GM19023 (cell line): Measurements from ENCODE around the gene HEPHL1.
"Not testable (repeated sequence)": the region's sequence is repeated elsewhere in the genome, so short reads cannot be mapped to it uniquely, and the experiment has no call there.

Source experiments
- ATAC-seq: cut with Tn5 transposase; IDR thresholded peaks from one replicate; pipeline ENCODE4 v1.9.1; 2021; ENCODE audit warnings: mild to moderate bottlenecking, moderate library complexity; ENCODE audit not compliant: unreplicated experiment

The HEPHL1 gene, protein sequence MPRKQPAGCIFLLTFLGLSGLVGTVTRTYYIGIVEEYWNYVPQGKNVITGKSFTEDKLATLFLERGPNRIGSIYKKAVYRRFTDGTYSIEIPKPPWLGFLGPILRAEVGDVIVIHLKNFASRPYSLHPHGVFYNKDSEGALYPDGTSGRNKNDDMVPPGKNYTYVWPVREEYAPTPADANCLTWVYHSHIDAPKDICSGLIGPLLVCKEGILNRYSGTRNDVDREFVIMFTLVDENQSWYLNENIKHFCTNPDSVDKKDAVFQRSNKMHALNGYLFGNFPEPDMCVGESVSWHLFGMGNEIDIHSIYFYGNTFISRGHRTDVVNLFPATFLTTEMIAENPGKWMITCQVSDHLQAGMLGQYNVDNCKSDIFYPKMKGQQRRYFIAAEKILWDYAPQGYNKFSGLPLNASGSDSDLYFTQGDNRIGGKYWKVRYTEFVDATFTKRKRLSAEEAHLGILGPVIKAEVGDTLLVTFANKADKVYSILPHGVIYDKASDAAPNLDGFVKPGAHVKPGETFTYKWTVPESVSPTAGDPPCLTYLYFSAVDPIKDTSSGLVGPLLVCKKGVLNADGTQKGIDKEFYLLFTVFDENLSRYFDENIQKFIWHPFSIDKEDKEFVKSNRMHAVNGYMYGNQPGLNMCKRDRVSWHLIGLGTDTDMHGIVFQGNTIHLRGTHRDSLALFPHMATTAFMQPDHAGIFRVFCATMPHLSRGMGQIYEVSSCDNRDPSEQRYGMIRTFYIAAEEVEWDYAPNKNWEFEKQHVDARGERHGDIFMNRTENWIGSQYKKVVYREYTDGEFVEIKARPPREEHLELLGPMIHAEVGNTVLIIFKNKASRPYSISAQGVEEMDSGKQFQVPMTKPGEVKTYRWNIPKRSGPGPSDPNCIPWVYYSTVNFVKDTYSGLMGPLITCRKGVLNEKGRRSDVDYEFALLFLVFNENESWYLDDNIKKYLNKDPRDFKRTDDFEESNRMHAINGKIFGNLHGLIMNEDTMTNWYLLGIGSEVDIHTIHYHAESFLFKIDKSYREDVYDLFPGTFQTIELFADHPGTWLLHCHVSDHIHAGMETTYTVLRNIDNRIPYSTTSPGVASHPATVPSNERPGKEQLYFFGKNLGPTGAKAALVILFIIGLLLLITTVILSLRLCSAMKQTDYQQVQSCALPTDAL

DNA sequence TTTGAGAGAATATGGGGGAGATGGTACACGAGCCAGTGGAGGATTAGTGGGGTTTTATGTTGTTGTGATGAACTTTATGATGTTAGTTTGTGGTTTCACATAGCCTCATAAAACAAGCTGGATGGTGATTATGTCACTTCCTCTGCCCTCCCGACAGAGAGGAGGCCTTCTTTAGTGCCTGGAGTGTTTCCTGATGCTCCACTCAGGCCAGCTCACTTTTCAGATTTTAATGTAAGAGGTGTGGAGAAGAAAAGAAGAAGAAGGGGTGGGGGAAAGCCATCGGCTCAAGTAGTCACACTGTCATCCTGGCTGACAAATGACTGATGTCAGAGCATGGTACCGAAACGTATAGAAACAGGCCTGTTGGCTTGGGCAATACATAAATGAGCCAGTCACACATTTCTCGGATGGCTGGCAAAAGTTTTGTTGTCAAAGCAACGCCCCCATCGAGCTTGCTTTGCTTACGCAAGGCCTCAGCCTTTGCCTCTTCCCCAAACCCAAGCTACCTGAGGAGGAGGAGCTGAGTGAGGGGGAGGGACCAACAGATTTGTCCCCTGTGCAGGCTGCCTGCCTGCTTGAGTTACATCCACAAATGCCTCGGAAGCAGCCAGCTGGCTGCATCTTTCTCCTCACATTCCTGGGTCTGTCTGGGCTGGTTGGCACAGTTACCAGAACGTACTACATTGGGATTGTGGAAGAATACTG, at the start of gene HEPHL1:
HEPHL1 (plus strand) TSS at position 578 of the 705 bp plus-strand sequence; CDS start at position 593, 15 bp downstream.
- ATAC-seq, result no peak

DNA sequence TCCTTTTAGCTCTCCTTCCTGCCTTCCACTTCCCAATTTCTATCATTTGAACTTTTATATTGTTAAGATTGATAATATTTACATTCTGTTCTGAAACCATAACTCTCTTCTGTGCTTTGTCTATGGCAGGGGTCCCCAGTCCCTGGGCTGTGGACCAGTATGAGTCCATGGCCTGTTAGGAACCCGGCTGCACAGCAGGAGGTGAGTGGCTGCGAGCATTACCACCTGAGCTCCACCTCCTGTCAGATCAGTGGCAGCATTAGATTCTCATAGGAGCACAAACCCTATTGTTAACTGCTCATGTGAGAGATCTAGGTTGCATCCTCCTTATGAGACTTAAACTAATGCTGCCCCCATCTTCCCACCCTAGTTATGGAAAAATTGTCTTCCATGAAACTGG, 48.4 kb upstream of the HEPHL1 start:
- no peak for ATAC-seq

DNA sequence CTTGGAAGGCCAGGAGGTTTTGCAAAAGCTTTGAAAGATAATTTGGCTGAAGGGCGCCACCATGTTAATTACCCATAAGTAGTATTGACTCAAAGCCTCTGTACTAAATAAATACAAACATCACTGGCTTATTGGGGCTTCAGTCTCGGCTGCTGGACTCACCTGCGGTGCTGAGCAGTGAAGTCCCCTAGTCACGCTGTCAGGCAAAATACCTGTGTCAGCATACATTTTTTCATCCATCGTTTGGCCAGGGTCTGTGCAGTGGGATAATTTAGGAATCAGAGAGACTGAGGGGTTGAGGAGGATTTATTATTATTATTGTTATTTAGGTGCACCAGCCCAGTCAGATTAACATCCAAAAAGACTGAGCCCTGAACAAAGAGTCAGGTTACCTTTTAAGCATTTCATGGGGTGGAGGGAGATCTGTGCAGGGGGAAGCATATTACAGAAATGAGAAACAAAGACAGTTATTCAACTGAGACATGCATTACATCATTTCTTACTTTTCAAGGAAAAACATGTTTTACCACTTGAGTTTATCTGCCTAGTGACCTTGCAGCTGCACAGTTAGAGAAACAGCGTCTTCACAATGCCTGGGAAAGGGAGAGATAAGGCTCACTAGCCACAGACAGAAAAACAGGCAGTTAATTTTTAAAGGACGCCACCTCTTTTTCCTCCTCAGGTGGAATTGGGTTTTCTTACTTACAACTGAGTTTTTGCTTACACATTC, 47.7 kb upstream of the HEPHL1 start:
- not testable (repeated sequence) for ATAC-seq

DNA sequence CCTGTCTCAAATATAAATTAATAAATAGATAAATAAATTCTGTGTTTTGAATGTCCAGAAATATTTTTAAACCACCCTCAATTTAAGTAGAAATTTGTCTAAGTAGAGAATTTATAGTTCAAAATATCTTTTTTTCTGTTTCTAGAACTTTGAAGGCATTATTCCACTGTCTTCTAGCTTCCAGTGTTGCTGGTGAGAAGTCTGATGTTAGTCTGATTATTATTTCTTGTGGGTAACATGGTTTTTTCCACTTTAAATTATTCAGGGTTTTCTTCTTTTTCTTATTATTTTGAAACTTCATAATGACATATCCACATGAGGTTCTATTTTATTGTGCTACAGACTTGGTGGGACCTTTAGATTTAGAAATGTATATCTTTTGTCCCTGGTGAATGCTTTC, 46.4 kb upstream of the HEPHL1 start:
- ATAC-seq, result no peak

DNA sequence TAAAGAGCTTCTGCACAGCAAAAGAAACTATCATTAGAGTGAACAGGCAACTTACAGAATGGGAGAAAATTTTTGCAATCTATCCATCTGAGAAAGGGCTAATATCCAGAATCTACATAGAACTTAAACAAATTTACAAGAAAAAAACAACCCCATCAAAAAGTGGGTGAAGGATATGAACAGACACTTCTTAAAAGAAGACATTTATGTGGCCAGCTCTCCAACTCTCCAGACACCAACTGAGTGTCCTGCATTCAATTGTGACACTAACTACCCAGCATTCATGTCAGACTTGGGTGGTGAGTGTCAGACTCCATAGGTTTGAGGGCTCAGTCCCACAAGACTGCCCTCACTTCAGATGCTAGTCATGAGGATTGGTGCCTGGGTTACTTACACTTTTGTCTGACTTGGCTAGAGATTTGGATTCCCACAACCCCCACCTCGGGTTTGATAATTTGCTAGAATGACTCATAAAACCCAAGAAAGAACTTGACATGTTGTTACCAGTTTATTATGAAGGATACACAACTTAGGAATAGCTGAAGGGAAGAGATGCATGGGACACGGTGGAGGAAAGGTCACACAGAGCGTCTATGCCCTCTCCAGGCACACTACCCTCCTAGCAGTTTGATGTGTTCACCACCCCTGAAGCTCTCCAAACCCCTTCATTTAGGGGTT, 44.4 kb upstream of the HEPHL1 start:
- ATAC-seq, result not testable (repeated sequence)

DNA sequence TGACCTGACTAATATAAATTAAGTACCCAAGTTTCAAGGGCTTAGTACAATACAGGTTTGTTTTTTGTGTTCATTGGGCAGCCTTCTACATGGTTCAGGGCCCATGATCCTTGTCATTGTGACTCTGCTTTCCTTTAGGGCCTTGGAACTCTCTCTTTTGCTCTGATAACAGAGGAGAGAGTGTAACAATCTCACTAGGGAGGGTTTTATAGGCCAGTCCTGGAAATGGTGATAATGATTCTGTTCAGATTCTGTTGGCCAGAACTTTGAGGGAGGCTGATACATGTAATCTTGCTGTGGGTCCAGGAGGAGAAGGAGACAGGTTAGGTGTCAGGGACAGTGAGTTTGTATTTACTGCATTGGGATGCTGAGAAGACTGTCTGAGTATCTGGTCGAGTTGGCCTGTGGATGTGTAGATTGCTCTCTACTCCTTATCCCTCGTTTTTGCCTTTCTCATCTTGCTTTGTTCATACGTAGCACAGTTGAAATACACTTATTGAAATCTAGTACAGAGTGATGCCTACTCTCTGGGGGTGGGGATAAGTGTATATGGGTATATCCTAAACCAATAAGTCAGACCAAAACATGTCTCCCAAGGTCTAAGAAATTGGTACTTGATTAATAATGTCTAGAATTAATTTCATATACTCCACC, 37.5 kb upstream of the HEPHL1 start:
- ATAC-seq, result no peak

DNA sequence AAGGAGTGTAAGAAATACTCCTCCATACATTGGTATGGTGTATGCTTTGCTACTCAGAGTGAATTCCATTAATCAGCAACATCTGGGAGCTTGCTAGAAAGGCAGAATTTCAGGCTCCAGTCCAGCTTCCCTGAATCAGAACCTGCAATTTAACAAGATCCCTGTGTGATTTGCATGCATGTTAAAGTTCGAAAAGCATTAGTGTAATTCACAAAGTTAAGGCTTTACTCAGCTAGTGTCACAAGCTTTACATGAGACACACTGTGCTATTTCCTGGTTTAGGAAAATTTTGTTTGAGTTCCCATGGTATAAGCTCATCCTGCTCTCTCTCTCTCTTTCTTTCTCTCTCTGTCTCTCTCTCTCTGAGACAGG, 37.0 kb upstream of the HEPHL1 start:
- ATAC-seq, result no peak

DNA sequence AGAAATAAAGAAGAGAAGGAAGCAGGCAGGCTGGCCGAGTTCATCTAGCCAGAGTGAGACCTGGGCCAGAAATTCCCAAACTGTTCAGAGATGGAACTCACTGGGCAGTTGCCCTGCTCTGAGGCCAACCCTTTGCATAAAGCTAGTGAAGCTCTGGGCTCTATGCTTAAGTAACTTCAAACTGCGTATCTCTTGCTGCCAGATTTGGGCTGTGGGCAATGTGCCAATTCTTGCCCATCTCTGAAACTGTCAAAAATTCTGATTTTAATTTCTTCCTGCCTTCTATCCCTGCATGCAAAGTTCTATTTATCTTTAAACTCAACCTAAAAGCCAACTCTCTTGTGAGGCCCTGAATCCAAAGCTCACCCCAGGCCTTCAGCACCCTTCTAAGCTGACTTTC, 36.2 kb upstream of the HEPHL1 start:
- ATAC-seq, result no peak

DNA sequence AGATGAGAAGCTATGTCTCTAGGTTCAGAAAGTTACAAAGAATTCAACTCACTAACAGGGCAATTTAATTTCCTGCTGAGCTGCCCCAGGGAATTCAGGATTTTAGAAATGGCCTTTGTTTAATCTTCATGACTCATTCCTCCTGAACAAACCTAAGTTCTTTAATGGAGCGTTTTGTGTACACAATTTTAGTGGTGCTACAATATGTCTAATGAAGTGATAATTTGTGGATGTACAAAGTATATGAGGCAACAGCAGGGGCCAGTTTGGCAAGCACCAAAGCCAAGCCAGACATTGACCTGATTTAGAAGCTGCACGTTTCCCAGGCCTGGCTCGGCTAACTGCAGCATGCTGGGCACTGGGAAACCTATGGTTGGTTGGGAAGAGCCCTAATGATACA, 34.4 kb upstream of the HEPHL1 start:
- ATAC-seq, result no peak

DNA sequence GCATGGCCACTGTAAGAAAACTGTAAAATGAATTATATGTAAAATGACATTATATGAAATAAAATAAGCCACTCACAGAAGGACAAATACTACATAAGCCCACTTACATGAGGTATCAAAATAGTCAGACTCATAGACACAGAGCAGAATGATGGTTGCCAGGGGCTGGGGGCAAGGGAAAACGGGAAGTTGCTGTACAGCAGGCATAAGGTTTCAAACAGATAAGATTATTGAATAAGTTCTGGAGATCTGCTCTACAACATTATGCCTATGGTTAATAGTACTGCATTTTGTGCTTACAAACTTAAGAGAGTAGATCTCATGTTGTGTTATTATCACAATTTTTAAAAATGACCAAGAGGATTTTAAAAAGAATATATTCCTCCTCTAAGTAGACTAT, 32.7 kb upstream of the HEPHL1 start:
- no peak for ATAC-seq

DNA sequence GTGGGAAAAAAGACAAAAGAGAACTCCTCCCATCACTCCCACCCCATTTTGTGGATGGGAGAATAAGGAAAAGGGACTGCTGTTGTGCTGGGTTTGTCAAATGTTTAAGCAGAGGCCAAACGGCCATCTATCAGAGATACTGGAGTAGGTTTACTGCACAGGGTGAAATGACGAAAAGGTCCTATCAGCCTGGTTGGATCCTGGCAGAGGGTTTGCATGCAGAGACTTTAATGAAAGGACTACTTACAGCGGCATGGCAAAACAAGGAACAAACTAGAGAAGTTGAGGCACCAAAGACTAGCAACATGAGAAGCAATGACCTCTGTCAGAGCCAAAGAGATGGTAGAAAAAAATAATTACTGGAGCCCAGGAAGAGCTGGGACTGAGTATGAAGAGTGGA, 32.2 kb upstream of the HEPHL1 start:
- no peak for ATAC-seq

DNA sequence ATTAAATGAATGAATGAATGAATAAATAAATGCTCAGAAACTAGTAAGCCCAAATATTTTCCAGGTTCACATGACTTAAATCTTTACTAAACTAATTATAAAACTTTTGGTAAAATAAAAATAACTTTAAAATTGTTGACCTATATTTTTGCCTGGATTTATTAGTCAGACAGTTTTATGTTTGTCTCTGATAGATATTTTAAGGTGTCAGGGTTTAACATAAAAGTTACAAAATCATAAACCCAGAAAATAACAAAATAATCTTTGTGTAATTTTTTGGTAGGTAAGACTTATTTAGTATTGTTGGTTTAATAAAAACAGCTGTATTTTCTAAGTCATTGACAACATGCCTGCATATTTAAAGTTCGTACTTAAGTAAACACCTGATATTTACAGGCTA, 27.4 kb upstream of the HEPHL1 start:
- no peak for ATAC-seq

DNA sequence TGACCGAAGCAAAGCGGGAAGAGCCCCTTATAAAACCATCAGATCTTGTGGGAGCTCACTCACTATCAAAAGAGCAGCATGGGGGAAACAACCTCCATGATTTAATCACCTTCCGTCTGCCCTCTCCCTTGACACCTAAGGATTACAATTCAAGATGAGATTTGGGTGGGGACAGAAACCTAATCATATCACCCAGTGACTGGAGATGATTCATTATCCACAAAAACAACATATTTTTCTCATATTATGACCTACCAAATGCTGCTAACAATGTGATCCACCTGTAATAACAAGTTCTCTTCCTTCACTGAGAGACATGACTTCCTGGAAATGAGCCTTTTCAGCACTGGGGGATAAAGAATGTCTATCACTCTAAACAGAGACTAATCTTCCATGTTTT, 23.4 kb upstream of the HEPHL1 start:
- ATAC-seq, result no peak

DNA sequence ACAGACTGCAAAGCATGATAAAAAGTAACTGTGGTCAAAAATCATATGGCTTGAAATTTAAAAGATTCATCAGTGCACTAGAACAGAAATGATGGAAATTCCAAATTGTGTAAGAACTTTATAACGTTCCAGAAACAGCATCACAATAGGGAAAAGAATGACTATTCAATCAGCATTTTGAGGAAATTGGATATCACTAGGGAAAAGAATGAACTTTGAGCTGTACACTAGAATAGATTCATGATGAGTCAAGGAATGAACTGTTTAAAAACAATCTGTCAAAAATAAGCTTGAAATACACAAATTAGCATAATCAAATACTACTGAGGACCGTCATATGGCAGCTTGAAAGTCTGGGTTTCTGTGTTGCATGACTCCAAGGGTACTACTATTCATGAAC, 20.5 kb upstream of the HEPHL1 start:
- no peak for ATAC-seq

DNA sequence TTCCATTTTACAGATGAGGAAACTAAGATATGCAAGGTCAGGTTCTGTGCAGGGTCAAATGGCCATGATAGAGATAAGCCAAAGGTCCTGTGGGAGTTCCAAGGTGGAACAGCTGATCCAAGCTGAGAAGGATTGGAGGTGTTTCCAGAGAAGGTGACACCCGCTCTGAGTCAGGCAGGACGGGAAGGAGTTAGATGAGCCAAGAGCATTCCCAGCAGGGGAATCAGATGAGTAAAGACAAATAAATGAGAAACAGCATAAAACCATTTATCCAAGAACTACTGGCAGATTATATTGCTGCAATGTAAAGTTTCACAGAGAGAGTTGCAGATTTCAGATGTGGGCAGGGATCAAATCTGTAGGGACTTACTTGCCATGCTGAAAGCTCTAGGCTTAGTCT, 18.9 kb upstream of the HEPHL1 start:
- ATAC-seq, result no peak

DNA sequence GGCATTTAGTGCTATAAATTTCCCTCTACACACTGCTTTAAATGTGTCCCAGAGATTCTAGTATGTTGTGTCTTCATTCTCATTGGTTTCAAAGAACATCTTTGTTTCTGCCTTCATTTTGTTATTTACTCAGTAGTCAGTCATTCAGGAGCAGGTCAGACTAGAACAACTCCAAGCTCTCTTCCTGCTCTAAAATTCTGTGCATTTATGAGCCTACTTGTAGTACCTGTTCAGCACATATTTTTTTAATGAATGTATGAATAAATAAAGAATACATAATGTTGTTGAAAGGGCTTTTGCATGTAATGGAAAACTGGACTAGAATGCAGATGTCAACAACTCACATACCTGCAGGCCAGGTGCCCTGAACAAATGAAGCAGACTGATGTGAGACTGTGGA, 13.7 kb upstream of the HEPHL1 start:
- no peak for ATAC-seq

DNA sequence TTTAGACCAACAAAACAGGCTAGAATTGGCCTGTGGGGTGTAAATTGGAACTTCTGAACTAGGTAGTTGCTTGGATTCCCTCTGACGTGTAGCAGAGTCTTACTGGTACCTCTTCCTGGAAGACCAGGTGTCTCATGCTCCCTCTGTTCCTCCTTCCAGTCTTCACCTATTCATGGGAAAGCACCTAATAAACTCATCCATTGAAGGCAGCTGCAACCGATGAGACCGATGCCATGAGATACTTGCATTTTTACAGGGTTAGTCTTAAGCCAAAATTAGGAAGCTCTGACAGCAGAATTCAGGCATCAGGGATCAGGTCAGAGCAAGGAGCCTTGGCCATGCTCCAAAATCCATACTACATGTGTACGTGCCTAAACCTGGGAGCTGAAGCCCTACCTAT, 13.2 kb upstream of the HEPHL1 start:
- no peak for ATAC-seq

DNA sequence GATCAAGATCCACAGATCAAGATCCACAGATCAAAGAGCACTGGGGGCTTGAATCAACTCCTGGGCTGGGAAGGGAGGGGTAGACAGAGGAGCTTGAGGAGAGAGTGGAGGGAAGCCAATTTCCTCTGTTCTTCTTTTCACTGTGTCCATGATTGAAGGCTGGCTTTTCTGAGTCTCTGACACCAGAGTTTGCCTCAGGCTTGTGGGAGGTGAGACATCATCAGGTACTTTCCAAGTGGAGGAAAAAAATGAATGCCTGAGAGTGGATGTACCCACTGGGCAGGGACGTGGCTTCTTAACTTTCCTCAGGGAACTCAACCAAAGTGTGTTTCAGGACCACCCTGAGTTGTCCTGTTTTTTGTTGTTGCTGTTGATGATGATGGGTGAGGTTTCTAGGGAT, 11.0 kb upstream of the HEPHL1 start:
- no peak for ATAC-seq

DNA sequence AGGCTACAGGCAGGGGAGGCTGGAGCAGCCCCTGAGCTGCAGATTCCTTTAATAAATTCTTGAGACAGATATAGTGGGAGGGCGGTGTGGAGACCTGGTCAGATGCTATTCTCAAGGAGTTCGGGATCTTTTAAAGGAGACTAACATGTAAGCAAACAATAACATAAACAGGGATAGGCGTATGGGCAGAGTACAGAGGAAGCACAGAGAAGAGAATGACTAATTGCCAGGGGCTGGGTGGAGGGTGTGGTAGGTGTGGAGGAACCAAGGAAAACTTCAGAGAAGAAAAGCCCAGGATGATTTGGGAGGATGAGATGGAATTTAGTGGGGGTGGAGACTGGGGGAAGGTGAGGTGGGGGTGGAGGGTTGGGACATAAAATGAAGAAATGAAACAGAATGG, 9.7 kb upstream of the HEPHL1 start:
- no peak for ATAC-seq
